Fibroblast of the aortic adventitia (primary cell): Measurements from ENCODE around the gene DLG5. TPM values are rescaled to one million over a fixed set of nuclear protein-coding genes. Genes with fewer than 3 reads are reported as not detected.

Experiments used
- DNase-seq: peaks from one replicate; pipeline ENCODE4 v3.0.0-alpha.2; 2010; ENCODE audit warnings: low read depth
- H3K4me3 ChIP-seq: 2 replicates; pipeline ENCODE4 v1.5.1; 2011; ENCODE audit warnings: low read depth, mild to moderate bottlenecking, control low read depth, low read length, moderate library complexity
- total RNA-seq: library from RNA; depleted of rRNA; stranded (reverse); fragments of >200 nt; gene quantifications from 2 replicates; pipeline ENCODE4 v1.2.3, GENCODE V29; 2012; ENCODE audit warnings: low replicate concordance
- TF ChIP-seq, protein P1 (sequence below): IDR thresholded peaks from 2 replicates; pipeline ENCODE4 v1.5.1; 2011; ENCODE audit warnings: mild to moderate bottlenecking, low read length, control low read depth, inconsistent platforms; ENCODE audit not compliant: insufficient read depth

Gene DLG5
- total RNA-seq, 1 donor = 42.7 TPM

DNA sequence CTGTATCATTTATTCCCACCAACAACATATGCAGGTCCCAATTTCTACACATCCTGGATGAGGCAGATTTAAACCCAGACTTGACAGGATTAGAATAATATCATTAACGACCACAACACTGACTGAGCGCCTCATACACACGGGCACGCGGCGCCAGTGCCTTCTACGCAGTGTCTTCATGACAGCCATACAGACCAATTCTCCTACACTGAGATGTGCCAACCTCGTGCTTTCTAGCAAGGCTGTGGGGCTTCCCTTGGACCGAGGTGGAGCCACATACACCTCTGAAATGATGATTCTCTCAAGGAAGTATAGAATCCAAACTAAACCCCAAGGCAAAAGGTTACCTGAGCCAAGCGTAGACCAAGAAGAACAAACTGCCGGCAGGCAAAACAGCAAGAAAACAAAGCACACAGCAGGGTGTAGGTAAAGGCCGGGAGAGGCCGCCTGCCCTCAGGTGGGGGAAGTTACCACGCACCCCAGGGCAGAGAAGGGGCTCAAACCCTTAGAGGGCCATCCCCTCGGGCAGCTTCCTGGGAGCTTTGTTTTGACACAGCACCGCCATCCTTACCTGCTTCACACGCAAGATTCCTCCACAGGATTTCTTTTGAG is 75.8 kb downstream of the DLG5 start:
- TF ChIP-seq, protein P1, sequence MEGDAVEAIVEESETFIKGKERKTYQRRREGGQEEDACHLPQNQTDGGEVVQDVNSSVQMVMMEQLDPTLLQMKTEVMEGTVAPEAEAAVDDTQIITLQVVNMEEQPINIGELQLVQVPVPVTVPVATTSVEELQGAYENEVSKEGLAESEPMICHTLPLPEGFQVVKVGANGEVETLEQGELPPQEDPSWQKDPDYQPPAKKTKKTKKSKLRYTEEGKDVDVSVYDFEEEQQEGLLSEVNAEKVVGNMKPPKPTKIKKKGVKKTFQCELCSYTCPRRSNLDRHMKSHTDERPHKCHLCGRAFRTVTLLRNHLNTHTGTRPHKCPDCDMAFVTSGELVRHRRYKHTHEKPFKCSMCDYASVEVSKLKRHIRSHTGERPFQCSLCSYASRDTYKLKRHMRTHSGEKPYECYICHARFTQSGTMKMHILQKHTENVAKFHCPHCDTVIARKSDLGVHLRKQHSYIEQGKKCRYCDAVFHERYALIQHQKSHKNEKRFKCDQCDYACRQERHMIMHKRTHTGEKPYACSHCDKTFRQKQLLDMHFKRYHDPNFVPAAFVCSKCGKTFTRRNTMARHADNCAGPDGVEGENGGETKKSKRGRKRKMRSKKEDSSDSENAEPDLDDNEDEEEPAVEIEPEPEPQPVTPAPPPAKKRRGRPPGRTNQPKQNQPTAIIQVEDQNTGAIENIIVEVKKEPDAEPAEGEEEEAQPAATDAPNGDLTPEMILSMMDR = no peak
- no peak overlapping the region for H3K4me3 ChIP-seq
- no peak for DNase-seq

DNA sequence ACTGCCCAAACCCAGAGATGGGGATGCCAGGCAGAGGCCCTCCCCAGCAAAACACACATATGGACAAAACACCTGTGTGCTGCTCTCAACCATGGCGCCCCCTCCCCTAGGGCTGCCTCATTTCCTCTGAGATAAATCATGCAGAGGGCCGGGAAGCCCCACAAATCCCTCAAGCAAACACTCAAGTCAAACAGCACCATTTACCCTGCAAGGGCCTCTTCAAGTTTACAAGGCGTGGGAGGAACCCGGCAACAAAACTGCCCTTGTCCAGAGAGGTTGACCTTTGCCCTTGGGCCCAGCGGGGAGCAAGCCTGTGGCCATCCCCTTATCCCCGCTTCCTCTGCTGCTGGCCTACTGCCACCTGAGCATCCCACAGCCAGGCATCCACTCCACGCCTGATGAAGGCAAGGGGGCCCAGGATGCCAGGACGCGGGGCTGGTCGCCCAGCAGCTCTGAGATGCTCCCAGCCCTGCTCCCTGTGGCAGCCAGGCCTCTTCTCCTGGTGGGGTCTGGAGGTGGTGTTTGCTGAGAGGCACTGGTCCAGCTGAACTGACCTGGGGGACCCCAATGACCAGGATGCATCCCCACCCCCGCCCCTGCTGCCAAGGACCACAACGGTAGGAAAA is 77.4 kb downstream of the DLG5 start:
- TF ChIP-seq, protein P1 = no peak

DNA sequence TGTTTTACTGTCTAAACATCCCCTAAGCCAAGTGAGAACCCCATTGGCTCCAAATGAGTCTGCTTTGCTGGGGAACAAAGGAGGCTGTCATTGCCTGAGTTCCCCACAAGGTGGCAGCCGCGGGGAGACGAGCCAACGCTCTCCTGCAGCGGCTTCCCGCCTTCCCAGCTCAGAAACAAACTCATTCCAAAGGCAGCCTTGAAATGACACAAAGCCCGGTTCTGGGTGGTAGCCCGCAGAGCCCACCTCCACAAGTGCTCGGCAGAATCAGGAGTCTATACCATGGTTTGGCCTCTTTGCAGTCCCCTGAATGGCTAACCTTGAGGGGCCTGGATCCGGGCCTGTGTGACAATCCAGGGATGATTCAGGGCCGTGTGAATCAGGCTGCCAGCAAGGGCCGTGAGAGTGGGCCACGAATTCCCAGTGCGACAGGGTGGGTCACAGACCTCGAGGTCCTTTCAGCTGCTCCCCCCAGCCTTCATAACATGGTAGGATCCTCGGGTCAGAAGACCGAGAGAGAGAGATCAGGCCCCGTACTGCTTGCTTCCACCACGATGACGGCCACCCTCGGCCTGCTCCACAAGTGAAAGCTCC is 79.7 kb downstream of the DLG5 start:
- H3K4me3 ChIP-seq = no peak overlapping the region
- TF ChIP-seq, protein P1 = peak; percentile 97

More for the DNA sequence above, 77.4 kb downstream of the DLG5 start:
- DNase-seq = no peak
- no peak overlapping the region for H3K4me3 ChIP-seq

DNA sequence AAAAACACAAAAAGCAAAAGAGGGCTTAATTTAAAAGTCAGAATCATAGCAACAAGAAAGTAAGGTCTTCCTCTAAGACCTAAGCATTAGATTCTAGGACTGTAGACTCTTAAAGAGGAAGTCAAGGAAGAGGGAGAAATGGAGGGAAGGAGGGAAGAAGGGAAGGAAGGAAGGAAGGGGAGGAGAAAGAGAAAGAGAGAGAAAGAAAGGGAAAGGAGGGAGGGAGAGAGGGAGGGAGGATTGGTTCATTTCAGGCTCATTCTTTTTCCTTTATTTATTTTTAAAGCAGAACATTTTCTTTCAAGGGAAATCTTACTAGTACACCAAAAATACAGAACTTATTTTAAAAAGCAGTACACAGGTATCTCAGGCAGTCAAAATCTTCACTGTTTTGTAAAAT is 81.1 kb downstream of the DLG5 start:
- H3K4me3 ChIP-seq = no peak overlapping the region
- no peak for DNase-seq
- TF ChIP-seq, protein P1 = no peak

More for the DNA sequence above, 79.7 kb downstream of the DLG5 start:
- peak; percentile 73 for DNase-seq

DNA sequence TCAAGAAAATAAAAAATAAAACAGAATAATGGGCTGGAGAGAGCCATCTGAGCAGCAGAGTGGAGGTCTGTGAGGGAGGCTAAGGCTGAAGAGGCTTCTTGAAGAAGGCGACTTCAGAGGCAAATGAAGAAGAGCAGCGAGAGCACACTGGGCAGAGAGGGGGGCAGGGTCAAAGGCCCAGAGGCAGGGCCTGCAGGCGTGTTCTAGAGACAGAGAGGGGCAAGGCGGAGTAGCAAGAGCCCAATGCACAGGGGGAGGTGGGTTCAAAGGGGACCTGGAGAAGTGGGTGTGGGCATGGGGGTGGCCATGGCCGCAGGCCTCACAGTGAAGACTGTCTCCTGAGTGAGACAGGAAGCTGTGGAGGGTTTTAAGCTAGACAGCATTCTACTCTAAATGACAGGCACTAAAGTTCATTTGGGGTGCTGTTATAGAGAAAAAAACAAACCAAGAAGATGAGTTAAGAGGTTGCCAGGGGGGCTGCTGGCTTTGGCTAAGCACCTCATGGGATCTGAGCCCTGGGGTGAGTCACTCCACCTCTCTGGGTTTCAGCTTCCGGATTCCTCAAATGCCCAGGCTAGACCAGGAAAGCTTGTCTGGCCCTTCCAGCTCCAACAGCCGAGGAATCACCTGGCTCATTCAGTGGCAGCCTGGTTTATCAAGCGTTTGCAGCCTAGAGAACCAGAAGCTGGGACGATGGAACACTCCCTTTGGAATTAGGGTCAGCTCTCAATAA is 81.7 kb downstream of the DLG5 start:
- TF ChIP-seq, protein P1 = no peak
- no peak overlapping the region for H3K4me3 ChIP-seq
- peak; percentile 82 for DNase-seq

DNA sequence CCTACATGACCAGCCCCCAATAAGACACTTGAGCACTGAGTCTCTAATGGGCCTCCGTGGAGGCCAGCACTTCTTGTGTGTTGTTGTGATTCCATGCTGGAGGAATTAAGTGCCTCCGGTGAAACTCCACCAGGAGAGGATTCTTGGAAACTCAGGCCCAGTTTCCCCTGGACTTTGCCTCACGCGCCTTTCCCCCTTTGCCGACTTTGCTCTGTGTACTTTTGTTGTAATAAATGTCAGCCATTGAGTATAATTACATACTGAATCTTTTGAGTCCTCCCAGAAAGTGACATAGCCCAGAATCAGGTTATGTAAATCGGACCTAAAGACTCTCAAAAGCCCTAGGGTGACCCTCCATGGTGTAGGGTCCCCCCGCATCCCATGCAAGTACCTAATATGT is 82.4 kb downstream of the DLG5 start:
- no peak overlapping the region for H3K4me3 ChIP-seq
- TF ChIP-seq, protein P1 = no peak
- DNase-seq = no peak
